Esophagus muscularis mucosa (tissue), 4 donors: ENCODE data around the gene MAPK8IP2.

ENCODE experiments used
- EP300 ChIP-seq: sonication (generic); formaldehyde crosslinking; IDR thresholded peaks from one replicate; pipeline ENCODE4 v1.6.1; 2017; ENCODE audit warnings: antibody characterized with exemption
- POLR2A ChIP-seq: fragments of 450-650 bp; IDR thresholded peaks from one replicate; pipeline ENCODE4 v1.6.1; 2017; ENCODE audit warnings: antibody characterized with exemption, moderate library complexity, mild to moderate bottlenecking, low read depth
- POLR2AphosphoS5 ChIP-seq, 2 donors: sonication (generic); formaldehyde crosslinking; IDR thresholded peaks; one replicate each; pipeline ENCODE4 v1.6.1; 2017; ENCODE audit warnings: antibody characterized with exemption in 2 of 2
- TF ChIP-seq, protein P1 (sequence below), 3 experiments: fragments of 200-600 bp in 2 of 3; fragments of 450-650 bp in 1 of 3; sonication (generic) in 2 of 3; IDR thresholded peaks; one replicate each; pipeline ENCODE4 v1.5.1; 2017 to 2019; ENCODE audit warnings: antibody characterized with exemption in 3 of 3, mild to moderate bottlenecking in 2 of 3, moderate library complexity in 1 of 3

DNA sequence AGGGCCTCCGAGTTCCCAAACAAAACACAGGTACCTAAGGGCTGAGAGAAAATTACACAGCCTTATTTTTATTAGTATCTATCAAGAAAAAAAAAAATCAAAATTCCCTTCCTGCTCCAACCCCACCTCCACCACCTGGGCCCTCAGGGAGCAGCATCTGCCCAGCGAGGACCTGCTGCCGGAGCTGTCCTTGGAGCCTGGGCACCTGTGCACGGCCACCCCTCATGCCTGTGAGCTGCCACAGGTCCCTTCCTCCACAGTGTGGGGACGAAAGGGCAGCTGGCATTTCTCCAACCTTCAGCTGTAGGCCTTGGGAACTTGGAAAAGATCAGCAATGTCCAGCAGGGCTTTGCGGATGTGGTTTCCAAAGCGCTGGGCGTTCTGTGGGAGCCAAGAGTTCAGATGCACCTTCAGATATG is 31.5 kb upstream of the MAPK8IP2 start:
- TF ChIP-seq, protein P1, sequence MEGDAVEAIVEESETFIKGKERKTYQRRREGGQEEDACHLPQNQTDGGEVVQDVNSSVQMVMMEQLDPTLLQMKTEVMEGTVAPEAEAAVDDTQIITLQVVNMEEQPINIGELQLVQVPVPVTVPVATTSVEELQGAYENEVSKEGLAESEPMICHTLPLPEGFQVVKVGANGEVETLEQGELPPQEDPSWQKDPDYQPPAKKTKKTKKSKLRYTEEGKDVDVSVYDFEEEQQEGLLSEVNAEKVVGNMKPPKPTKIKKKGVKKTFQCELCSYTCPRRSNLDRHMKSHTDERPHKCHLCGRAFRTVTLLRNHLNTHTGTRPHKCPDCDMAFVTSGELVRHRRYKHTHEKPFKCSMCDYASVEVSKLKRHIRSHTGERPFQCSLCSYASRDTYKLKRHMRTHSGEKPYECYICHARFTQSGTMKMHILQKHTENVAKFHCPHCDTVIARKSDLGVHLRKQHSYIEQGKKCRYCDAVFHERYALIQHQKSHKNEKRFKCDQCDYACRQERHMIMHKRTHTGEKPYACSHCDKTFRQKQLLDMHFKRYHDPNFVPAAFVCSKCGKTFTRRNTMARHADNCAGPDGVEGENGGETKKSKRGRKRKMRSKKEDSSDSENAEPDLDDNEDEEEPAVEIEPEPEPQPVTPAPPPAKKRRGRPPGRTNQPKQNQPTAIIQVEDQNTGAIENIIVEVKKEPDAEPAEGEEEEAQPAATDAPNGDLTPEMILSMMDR (IDR thresholded peaks at IDR 0.05) = no peak
- TF ChIP-seq EP300 = no peak
- no peak for TF ChIP-seq POLR2AphosphoS5 (IDR thresholded peaks at IDR 0.05)
- no peak for TF ChIP-seq POLR2A
